Measurements from ENCODE around the gene USP6NL. TPM values are rescaled to one million over a fixed set of nuclear protein-coding genes. Genes with fewer than 3 reads are reported as not detected.

Gene USP6NL
- total and polyA plus RNA-seq, 2 of the 8 experiments (the other 6 are each of a cell fraction or from before 2014, with no cell fraction given): 10.9 to 28.8 TPM

DNA sequence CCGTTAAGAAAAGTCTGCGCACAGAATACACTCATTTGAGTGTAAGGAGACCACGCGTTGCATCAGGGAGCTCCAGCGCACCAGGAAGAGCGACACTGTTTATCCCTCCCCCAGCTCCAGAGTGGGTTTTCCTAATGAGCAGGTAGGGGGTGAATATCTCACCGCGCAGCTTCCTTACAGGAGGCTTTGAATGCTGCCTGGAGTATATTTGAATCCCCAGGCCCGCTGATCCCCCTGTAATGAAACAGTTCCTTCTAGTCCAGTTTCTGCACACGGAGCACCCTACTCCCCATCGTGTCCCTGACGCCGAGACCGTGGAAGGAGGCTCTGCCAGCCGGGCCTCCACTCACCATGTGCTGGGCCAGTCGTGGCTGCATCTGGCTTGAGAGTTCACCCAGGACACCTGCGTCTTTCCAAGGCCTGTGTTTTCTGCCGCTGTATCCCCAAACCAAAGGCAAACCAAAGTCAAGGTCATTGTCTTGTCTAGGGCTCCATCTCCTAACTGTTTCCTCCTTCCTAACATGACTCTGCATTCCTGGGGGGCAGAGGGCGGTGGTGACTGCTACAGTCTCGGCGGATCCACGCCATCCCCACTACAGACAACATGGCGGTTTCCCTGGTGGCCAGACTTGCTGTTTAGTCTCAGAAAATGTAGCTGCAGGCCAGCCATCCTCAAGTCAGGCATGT, 167.8 kb downstream of the USP6NL start (continued):
- TF ChIP-seq ASH2L (IDR thresholded peaks at IDR 0.05; ENCODE audit: low read length): no peak
- TF ChIP-seq BRCA1 (IDR thresholded peaks at IDR 0.05; ENCODE audit: low read depth, low read length): no peak
